ENCODE results near the gene RALY.

DNA sequence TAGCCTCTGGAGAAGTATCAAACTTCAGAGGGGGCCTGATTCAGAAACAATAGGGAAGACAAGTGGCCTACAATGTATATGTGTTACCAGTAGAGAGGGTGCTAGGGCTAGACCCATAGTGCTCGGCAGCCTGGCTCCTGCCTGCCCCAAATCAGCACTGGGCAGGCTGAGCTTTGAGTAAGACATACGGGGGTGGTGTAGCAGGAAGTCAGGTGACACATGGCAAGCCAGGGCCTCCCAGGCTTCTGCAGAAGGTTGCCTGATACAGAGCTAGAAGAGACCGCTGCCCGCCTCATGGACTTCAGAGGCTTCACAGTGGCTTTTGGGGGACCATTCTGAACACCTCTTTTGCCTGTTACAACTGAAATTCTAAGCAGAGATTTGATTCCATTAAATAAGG, 43.4 kb downstream of the RALY start:
- TF ChIP-seq SMC3 (IDR thresholded peaks at IDR 0.05) (no peak), CEBPB (IDR thresholded peaks at IDR 0.05) (no peak), REST (IDR thresholded peaks at IDR 0.05) (no peak), EP300 (IDR thresholded peaks at IDR 0.05) (no peak), HES2 (IDR thresholded peaks at IDR 0.05) (no peak), POLR2A (IDR thresholded peaks at IDR 0.05; ENCODE audit: low read length) (no peak), CHD4 (IDR thresholded peaks at IDR 0.05; ENCODE audit: borderline replicate concordance) (no peak), CTCF (IDR thresholded peaks at IDR 0.05) (no peak), RFX5 (IDR thresholded peaks at IDR 0.05) (no peak), JUN (IDR thresholded peaks at IDR 0.05) (no peak), GATA3 (IDR thresholded peaks at IDR 0.05; ENCODE audit: borderline replicate concordance) (no peak), ESRRA (IDR thresholded peaks at IDR 0.05; ENCODE audit: borderline replicate concordance, low read length) (no peak), JUNB (IDR thresholded peaks at IDR 0.05) (no peak)
